Measurements from ENCODE around the gene C14orf132.

The C14orf132 gene

DNA sequence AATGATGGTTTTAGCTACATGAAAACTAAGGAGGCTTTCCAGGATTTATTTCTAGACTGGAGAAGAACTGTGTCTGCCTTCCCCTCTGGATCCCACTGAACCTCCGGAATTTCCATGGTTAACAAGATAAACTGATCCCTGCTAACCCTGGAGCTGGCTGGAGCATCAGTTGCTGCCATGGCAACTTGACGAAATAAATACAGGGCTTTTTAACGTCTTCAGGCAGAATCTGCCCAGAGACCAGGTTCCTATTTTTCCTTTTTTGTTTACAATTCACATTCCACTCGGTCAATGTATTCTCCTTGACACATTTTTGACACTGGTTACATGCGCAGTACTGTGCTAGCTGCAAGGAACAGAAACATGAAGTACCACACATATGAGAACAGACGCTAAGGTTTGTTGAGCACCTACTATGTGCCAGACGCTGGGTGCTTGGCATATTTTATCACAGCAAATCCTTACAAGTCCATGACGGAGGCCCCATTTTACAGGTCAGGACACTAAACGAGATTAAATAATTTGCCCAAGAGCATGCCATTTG lies 1.7 kb downstream of the C14orf132 start:
- DNase-seq = no peak

DNA sequence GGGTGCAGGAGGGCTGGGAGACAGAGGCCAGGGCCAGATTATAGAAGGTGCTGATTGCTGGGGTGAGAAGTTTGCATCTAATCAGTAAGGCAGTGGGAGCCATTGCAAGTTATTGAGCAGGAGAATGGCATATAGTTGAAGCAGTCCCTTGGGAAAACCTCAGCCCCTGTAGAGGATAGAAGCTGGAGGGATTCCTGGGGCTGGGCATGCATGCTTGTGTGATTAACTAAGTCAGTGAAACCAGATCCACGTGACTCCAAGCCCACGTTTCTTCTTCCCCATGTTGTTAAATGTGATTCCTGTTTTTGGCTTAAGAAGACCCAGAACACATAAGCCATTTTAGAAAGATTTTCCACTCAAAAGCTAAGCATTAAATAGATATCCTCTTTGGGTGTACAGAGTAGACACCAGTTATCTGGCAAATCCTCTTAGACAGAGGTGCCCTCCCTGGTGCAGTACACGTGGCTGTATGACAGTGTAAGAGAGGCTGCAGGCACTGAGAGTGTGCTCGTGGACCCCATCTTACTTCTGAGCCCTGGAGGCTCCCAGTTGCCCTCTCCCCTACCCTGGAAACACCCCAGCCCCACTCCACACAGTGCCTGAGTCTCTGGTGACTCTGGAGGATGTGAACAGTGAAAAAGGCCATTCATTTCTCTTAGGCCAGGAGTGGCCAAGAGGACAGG lies 3.2 kb downstream of the C14orf132 start:
- no peak for DNase-seq

- no peak for DNase-seq
These were observed 7.5 kb downstream of the C14orf132 start for GRCh38 chr14:96046630-96047029.

DNA sequence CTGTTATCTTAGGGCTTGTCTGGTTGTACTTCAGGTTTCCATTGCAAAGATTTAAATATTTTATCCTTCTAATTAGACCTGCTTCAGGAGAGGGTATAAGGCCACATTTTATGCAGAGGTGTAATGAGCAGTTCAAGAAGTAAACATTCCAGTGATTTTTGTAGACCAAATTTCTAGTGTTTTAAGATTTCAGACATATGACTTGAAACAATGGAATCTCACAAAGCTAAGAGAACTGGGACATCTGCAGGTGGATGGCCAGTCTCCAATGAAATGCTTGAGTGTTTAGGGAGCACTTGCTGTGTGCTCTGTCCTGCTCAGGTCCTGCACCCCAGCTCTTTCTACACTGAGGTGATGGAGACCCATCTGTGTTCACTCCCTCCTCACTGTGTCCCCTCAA lies 7.9 kb downstream of the C14orf132 start:
- no peak for DNase-seq

DNA sequence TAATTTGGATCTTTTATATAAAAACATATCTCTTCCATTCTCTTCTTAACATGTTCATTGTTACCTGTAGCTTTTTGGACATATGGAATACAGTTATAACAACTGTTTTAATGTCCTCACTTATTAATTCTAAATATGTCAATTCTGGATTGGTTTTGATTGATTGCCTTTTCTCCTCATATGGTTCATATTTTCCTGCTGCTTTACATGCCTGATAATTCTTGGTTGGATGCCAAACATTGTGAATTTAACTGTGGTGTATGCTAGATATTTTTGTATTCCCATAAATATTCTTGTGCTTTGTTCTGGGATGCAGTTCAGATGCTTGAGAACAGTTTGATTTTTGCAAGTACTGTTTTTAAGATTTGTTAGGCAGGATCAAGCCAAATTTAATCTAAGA lies 10.8 kb downstream of the C14orf132 start:
- no peak for DNase-seq

DNA sequence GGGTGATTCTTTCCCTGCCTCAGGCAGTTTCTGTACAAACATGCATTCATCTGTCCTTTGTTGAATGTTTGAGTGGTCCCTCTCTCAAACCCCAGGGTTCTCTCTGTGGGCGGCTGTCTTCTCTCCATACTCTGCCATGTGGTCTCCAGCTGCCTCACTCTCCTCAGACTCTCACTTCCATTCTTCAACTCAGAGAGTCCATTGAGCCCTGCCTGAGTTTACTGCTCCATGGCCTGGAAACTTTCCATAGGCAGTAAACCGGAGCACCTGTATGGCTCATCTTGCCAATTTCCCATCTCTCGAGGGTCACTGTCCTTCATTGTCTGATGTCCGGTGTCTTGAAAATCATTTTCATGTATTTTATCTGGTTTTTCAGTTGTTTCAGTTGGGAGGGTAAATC lies 11.3 kb downstream of the C14orf132 start:
- no peak for DNase-seq

GRCh38 chr14:96051231-96051630 lies 12.1 kb downstream of the C14orf132 start:
- DNase-seq = no peak

DNA sequence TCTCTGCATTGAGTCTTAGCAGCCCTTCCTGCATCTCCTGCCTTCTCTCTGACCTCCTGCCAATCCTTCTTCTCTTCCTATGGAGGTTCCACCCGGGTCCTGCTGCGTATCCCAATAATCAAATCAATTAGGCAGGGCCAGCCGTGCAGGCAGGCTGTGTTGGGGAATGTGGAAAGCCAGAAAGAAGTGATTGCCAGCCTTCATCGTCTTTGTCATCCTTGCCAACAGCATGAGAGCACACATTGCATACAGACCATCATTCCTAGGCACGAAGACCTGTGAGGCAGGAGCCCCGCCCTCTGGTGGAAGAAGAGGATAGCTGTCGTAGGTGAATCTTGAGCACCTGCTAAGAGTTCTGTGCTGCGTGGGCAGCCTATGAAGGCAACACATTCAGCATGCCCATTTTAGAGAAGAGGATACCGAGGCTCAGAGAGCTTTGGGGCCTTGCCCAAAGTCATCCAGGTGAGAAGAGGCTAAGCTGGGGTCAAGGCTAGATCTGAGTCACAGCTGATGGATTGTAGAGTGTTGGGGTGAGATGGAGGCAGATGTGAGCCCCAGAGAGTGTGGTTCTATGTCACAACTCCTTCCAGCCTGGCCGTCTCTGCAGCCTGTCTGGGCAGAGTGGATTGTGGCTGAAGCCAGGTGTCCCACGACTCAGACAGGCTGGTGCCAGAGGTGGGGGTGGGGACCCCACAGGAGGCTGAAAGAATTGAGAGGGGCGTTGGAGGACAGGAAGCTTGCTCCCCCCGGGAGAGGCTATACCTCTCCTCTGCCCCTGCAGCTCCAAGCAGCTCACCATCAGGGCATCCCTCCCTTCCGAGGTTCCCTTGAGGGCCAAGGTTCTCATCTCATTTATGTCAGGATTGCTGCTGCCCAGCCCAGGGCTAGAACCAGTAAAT lies 12.7 kb downstream of the C14orf132 start:
- no peak for DNase-seq

DNA sequence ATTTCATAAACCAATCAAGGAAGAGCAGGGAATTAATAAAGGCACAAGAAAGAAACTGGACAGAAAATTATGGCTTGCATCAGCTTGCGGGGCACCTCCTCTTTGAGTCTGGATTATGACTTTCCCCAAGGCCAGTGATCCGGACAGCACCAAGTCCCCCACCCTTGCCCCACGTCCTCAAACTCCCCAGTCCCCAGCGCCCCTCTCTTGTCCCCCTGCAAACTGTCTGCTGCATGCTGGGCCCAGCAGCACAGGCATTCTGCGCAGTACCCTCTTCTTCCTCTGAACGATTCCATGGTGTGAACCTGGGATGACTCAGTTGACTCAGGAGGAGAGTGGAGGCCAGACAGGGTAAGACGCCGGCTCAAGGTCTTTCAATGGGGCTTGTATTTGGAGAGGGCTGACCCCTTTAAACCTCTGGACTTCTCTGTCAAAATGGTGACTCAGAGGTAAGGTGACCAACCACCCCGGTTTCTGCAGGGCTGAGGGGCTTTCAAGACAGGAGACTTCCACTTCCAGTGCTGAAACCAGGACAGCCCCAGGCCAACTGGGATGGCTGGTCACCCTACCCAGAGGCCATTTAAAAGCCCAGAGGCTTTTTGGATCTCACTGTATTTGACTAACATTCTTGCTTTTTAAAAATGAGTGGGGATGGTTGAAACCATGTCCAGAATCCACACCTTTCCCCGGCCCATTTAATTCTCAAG lies 13.5 kb downstream of the C14orf132 start:
- DNase-seq = no peak

- no peak for DNase-seq
These were observed 14.1 kb downstream of the C14orf132 start for GRCh38 chr14:96053248-96053599.

- DNase-seq = no peak
These were observed 14.6 kb downstream of the C14orf132 start for GRCh38 chr14:96053600-96054381.

DNA sequence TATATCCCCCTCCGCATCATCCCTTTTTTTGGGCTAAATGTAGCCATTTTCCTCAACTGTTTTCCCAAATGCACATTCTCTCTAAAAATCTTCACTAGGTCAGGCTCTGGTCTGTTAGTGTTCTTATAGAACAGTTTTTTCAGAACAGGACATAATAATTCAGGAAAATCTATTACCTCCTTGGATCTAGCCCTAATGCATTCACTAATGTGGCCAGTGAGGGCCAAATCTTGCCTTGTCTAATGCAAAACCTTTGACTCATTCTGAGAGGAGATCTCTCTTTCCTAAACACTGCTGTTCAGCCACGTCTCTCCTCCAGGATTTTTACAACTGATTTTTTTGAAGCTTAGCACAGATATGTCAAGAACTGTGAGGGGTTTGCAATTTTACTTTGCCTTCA lies 15.5 kb downstream of the C14orf132 start:
- DNase-seq = no peak

GRCh38 chr14:96055065-96055752 lies 16.0 kb downstream of the C14orf132 start:
- DNase-seq = no peak

DNA sequence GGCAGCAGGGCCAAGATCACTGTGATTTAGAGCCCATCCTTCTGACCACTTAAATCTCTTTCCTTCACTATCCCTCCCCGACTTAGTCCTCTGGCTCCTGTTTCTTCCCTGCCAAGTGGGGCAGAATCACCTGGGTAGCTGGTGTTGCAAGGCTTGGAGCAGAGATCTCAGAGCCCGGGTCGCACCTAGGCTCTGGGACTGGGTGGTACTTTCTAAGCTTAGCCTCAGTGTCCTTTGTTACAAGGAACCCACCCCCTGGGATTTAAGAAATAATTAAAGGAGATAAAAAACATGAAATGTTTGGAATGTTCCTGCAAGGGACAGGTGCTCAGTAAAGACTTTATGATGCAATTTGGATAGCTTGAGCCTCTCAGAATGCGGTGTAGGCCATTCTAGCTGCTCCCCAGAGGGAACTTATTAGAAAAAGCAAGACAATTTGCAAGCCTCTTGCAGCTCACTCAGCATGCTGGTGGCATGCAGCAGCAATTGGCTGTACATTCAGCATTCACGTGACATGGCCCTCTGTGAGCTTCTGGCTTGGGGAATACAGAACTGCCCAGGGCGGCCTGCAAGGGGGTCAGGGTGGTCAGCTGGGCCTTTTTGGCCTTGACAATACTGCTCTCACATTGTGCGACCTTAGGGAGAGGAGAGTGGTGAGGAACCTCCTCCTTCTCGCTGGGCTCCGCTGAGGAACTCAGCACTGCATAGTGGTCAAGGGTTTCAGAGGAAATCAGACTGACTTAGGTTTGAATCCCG lies 16.8 kb downstream of the C14orf132 start:
- no peak for DNase-seq

DNA sequence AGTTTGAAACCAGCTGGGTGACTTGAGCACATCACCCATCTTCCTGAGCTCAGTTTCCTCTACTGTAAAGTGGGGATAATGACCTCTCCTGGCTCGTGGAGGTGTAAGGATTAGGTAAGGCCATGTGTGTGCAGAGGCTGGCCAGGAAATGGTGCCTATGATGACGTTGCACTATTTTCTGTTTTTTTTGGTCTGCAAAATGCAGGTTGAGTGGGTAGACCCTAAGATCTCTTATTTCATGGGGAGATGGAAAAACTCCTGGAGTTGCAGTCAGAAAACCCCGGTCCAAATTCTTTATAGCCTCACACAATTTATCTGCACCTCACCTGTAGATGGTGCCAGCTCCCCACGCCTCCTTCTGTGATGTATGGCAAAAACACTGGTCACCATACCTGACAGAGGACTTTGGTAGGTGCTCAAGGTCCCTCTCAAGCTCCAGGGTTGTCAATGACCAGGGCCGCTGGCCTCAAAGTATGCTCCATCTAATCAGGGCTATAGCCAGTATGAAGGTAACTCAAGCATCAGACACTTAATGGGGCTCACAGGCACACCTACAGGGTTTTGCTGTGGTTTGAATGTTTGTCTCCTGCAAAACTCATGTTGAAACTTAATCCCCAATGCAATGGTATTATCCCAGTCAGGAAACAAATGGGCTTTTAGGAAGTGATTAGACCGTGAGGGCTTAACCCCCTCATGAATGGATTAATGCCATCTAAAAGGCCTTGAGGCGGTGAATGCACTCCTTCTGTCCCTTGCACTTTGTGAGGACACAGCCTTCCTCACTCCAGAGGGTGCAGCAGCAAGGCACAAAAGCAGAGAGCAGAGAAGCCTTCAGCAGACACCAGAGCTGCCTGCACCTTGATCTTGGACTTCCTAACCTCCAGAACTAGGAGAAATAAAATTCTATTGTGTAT lies 17.6 kb downstream of the C14orf132 start:
- no peak for DNase-seq

- no peak for DNase-seq
These were observed 18.6 kb downstream of the C14orf132 start for GRCh38 chr14:96057738-96058137.

- no peak for DNase-seq
These were observed 19.5 kb downstream of the C14orf132 start for GRCh38 chr14:96058576-96059200.

DNA sequence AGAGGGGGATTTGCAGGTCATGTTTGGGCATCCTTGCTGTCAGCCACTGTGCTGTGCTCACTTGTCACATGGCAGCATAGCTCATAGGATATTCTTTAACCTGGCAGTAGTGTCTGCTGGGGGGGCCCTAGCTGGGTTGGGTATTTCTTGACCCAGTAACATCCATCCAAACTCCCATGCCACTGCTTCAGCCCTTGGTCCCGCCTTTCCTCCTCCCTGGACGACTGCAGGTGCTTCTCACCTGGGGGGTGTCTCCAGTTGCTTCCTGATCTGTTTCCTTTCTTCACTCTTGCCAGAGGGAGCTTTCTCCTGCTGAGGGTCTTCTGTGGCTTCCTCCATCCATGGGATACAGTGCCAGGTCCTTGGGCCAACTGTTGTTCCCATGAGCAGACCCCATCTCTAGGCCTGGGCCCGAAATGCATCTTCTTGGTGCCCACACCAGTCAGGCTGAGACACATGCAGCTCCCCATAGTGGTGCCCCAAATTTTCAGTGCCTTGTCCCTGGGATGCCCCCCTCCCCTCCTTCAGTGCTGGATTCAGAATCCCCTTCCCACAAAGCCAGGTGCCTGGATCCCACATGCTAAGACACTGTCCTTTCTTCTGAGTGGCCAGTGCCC lies 20.5 kb downstream of the C14orf132 start:
- no peak for DNase-seq

Data from activated gamma-delta T cell (primary cell).